PC-3 (cell line): Measurements from ENCODE around the gene CEMP1. TPM values are rescaled to one million over a fixed set of nuclear protein-coding genes. Genes with fewer than 3 reads are reported as not detected.

Experiments used
- ATAC-seq: fragments of 200-7000 bp; cut with Tn5 transposase; 2 replicates; pipeline ENCODE4 v1.9.1; 2020; ENCODE audit warnings: mild to moderate bottlenecking, moderate library complexity
- BruUV-seq: library from RNA; stranded (reverse); fragments of 400-500 nt; replicated peaks from 2 replicates; lab custom pipeline; 2021; lab: Mats Ljungman, UMichigan
- CTCF ChIA-PET: fragments of 300-600 bp; sonication (Branson Sonifier 250); formaldehyde crosslinking; loops from one replicate; lab custom pipeline; 2022; ENCODE audit warnings: antibody characterized with exemption; lab: Charles Lee
- POLR2A ChIA-PET: fragments of 300-600 bp; sonication (Branson Sonifier 250); formaldehyde crosslinking; loops from one replicate; lab custom pipeline; 2022; ENCODE audit warnings: antibody characterized with exemption; ENCODE audit not compliant: unreplicated experiment; lab: Charles Lee
- DNase-seq: peaks from one replicate; pipeline ENCODE4 v3.0.0-alpha.2; 2015
- H2AFZ ChIP-seq: fragments of 300-600 bp; sonication (generic); 2 replicates; pipeline ENCODE4 v1.6.0; 2016; ENCODE audit warnings: antibody characterized with exemption, low read length
- H3F3A ChIP-seq: fragments of 300-600 bp; sonication (generic); one replicate; pipeline ENCODE4 v1.6.0; 2017; ENCODE audit warnings: antibody characterized with exemption, low read length, control low read depth, mild to moderate bottlenecking; ENCODE audit not compliant: unreplicated experiment
- H3K27ac ChIP-seq: fragments of 300-600 bp; sonication (generic); 2 replicates; pipeline ENCODE4 v1.5.1; 2016; ENCODE audit warnings: mild to moderate bottlenecking, low read length
- H3K27me3 ChIP-seq: fragments of 300-600 bp; sonication (generic); 2 replicates; pipeline ENCODE4 v1.6.1; 2016; ENCODE audit warnings: low read length, mixed read lengths
- H3K36me3 ChIP-seq: fragments of 300-600 bp; sonication (generic); 2 replicates; pipeline ENCODE4 v1.6.1; 2016; ENCODE audit warnings: low read depth, mixed run types, low read length, mixed read lengths
- H3K4me1 ChIP-seq: fragments of 300-600 bp; sonication (generic); 2 replicates; pipeline ENCODE4 v1.5.1; 2016; ENCODE audit warnings: low read length; ENCODE audit not compliant: insufficient read depth
- H3K4me2 ChIP-seq: fragments of 300-600 bp; sonication (generic); 2 replicates; pipeline ENCODE4 v1.6.0; 2016; ENCODE audit warnings: low read length
- H3K4me3 ChIP-seq: fragments of 300-600 bp; sonication (generic); 2 replicates; pipeline ENCODE4 v1.5.1; 2016; ENCODE audit warnings: mild to moderate bottlenecking, low read length, mixed read lengths
- H3K79me2 ChIP-seq: fragments of 300-600 bp; sonication (generic); 2 replicates; pipeline ENCODE4 v1.6.1; 2017; ENCODE audit warnings: low read length, mixed read lengths
- H3K9ac ChIP-seq: fragments of 300-600 bp; sonication (generic); 2 replicates; pipeline ENCODE4 v1.6.0; 2016; ENCODE audit warnings: mild to moderate bottlenecking, low read length
- H3K9me2 ChIP-seq: fragments of 300-600 bp; sonication (generic); replicated peaks from 2 replicates; pipeline ENCODE4 v1.6.1; 2016; ENCODE audit warnings: mixed run types, low read length, mixed read lengths
- H3K9me3 ChIP-seq: fragments of 300-600 bp; sonication (generic); 2 replicates; pipeline ENCODE4 v1.6.1; 2016; ENCODE audit warnings: low read length, mixed read lengths
- H4K20me1 ChIP-seq: fragments of 300-600 bp; sonication (generic); 2 replicates; pipeline ENCODE4 v1.6.1; 2016; ENCODE audit warnings: low read length, mixed read lengths
- CTCF ChIP-seq: fragments of 300-600 bp; sonication (generic); conservative IDR thresholded peaks from 2 replicates; pipeline ENCODE4 v1.5.1; 2017; ENCODE audit warnings: antibody characterized with exemption, low read depth, mild to moderate bottlenecking, low read length
- EZH2 ChIP-seq: fragments of 300-600 bp; sonication (generic); IDR thresholded peaks from one replicate; pipeline ENCODE4 v1.6.1; 2017; ENCODE audit warnings: antibody characterized with exemption, mild to moderate bottlenecking, low read length; ENCODE audit not compliant: unreplicated experiment
- EZH2phosphoT487 ChIP-seq: fragments of 300-600 bp; sonication (generic); IDR thresholded peaks from 2 replicates; pipeline ENCODE4 v1.6.1; 2018; ENCODE audit warnings: mild to moderate bottlenecking, antibody characterized with exemption, low read length, borderline replicate concordance
- intact Hi-C: fragments of 100-400 bp; cut with micrococcal nuclease; formaldehyde crosslinking; loops from 2 replicates; pipeline ENCODE4 v1.9.0; 2023
- total RNA-seq: library from RNA; depleted of rRNA; stranded (reverse); fragments of >200 nt; gene quantifications from 2 replicates; pipeline ENCODE4 v1.2.3, GENCODE V29; 2014

CEMP1 gene
- total RNA-seq, 1 experiment from 2014 or later: not detected

GRCh38 chr16:2482708-2483534 lies 48.3 kb downstream of the CEMP1 start:
- Histone ChIP-seq H3K79me2 (peaks cover 8% of the 10 kb centered on the region; the same call in 1 of the 2 replicates), H3K36me3 (no peaks in the 10 kb centered on the region), H3K9me2 (no peaks in the 10 kb centered on the region), H3K9me3 (no peaks in the 10 kb centered on the region), H3K27me3 (no peaks in the 10 kb centered on the region), H2AFZ (no peak overlapping the region), H4K20me1 (no peaks in the 10 kb centered on the region), H3K4me1 (no peaks in the 10 kb centered on the region), H3K4me2 (no peak overlapping the region), H3F3A (no peaks in the 10 kb centered on the region), H3K9ac (no peak overlapping the region), H3K27ac (no peak overlapping the region), H3K4me3 (no peak overlapping the region)
- ChIA-PET POLR2A (no interaction called here), CTCF (no interaction called here)
- DNase-seq: no peak
- intact Hi-C loops: no loop called here
- TF ChIP-seq CTCF (no peak), EZH2 (no peak), EZH2phosphoT487 (no peak)
- ATAC-seq: no peak
- no TSS peak for BruUV-seq

- H4K20me1 ChIP-seq: no peaks in the 10 kb centered on the region
- CTCF ChIA-PET: no interaction called here
- no TSS peak for BruUV-seq
These were observed 49.0 kb downstream of the CEMP1 start for GRCh38 chr16:2482249-2482648.

More at GRCh38 chr16:2482249-2482648, 49.0 kb downstream of the CEMP1 start:
- no peaks in the 10 kb centered on the region for H3K9me3 ChIP-seq
- H3K9me2 ChIP-seq: no peaks in the 10 kb centered on the region
- DNase-seq (no peak), ATAC-seq (no peak)
- H3K9ac ChIP-seq: no peak overlapping the region
- no peak overlapping the region for H3K27ac ChIP-seq
- TF ChIP-seq CTCF (no peak), EZH2 (no peak), EZH2phosphoT487 (no peak)
- H3K4me2 ChIP-seq: no peak overlapping the region
- H3K79me2 ChIP-seq: peaks cover 14% of the 10 kb centered on the region
- no peaks in the 10 kb centered on the region for H3K36me3 ChIP-seq
- H3K27me3 ChIP-seq: no peaks in the 10 kb centered on the region
- POLR2A ChIA-PET: no interaction called here
- H3F3A ChIP-seq: no peaks in the 10 kb centered on the region
- intact Hi-C loops: no loop called here
- no peaks in the 10 kb centered on the region for H3K4me1 ChIP-seq
- no peak overlapping the region for H3K4me3 ChIP-seq
- no peak overlapping the region for H2AFZ ChIP-seq
